Stimulated activated CD8-positive, alpha-beta memory T cell treated with anti-CD3 and anti-CD28 coated beads, Interleukin-12 subunit alpha, Interleukin-12 subunit beta, amount 100 ng/mL, for 24 hours (primary cell): ENCODE measurements around the gene FAM9C.
"Not testable (repeated sequence)": the region's sequence is repeated elsewhere in the genome, so short reads cannot be mapped to it uniquely, and the experiment has no call there.

Experiments used
- DNase-seq: peaks from one replicate; pipeline ENCODE4 v3.0.0-alpha.2; 2020; ENCODE audit errors: extremely low read depth

The FAM9C gene

GRCh38 chrX:13043138-13043537 is 1.3 kb downstream of the FAM9C start:
- DNase-seq, result no peak

- no peak for DNase-seq
These were observed 7.5 kb downstream of the FAM9C start for GRCh38 chrX:13036896-13037295.

DNA sequence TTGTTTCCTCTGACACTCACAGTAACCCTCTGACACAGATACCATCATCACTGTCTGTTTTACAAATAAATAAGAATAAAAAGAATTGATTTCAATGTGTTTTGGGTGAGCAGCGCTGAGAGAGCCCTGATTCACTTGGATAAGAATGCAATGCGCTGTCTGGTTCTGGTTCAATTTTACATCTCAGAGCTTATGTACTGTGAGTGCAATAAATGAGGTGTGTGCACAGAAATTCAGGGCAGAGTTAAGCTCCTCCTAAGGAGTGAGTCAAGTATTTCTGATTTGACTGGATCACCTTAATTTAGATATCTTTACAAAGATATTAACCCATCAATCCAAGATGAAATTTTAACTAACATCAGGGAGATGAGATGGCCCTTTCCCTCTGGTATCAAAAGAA is 11.2 kb downstream of the FAM9C start:
- DNase-seq, result no peak

DNA sequence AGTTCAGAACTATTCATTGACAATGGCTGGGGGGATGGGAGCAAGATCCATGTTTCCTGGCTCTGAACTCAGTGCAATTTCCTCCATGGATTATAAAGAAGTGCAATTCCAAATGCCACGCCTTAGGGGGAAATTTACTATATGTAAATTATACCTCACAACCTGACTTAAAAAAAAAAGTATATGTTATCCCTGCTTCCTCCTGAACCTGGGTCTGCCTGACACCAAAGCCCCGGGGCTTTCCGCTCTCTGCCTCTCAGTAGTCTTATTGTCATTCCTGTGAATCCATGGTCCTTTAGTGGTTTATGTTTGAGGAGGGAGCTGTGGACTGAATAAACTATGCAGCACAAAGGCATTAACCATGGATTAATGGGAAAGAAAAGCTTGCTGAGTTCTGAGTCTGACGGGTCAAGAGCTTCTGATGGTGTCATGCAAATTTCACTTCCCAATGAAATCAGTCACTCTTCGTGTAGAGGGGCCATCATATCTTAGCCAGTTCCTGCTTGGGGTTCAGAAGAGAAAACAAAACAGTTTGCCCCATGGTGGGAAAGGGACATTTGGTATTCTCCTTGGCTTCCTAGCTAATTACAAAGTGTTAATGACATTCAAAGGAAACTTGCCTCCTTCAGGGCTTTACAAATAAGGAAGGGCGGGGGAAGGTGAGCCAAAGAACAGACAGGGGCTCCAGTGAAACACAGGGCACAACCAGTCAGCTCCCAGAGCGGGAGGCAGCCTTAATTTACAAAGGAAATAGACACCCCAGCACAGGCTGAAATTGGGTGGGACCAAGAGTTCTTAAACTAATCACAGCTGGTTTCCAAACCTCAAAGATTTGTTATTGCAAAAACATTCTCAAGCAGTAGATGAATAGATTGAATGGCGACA is 14.3 kb downstream of the FAM9C start:
- no peak for DNase-seq

- no peak for DNase-seq
These were observed 14.9 kb downstream of the FAM9C start for GRCh38 chrX:13029637-13029886.

DNA sequence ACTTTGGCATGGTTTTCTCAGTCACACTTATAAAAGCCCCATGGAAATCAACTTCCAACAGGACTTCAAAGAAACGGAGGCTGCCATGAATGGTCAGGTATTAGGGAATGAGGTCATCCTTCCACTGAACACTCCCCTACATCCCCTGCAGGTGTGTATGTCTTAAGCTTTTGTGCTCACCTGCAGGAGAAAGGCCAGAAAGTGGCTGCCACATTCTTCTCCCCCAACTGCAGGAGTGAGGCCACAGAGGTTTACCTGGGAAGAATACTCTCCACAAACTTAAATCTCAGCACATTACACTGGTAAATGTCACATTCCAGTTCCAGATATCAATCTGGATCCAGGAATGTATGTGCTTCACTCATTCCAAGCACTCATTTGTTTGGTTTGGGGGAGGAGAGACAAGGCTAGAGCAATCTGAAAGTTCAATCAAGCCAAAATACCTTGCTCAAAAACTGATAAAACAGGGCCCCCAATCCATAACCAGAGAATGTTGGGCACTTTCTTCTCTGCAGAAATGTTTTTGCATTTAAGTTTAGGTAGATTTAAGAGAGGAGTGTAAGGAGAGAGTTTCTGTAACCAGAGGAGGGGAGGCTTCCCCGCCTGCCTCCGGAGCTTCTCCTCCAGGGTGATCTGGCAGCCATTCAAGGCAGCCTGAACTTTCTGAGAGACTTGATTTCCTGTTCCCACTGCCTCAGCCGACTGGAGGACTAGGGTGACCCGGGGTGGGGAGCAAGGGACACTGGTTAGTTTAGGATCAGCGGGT is 15.4 kb downstream of the FAM9C start:
- no peak for DNase-seq

DNA sequence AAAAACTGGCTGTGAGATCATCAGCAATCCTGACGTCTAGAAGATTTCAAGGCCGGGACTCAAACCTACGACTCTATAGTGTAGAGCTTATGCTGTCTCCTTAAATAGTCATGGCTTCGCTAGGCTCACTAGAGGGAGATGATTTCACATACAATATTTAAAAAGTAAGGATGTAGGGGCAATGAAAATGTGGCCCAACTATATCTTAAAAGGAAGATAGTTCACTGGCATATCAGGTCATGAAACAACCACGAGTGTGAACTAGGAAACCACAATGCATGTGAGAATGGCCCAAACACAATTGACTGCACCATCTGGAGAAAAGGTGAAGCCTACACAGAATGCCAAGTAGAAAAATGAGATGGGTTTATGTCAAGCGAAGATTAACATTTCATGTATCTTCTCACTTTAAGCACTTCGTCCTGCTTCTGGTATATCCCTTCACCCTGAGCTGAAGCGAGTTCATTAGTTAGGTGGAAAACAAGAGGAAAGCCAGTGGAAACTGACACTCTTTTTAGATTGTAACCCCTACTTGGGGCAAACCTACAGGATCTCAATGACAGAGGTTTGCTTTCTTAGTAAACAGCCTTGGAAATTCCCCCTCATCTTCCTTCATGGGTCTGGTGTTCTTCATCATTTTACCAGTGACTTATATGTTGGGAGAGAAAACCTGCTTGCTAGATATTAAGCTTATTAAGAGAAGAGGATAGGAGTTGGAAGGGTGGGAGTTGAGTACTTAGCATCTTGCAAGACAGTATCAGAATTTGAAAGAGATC is 17.4 kb downstream of the FAM9C start:
- no peak for DNase-seq

GRCh38 chrX:13024986-13025385 is 19.4 kb downstream of the FAM9C start:
- DNase-seq, result no peak

DNA sequence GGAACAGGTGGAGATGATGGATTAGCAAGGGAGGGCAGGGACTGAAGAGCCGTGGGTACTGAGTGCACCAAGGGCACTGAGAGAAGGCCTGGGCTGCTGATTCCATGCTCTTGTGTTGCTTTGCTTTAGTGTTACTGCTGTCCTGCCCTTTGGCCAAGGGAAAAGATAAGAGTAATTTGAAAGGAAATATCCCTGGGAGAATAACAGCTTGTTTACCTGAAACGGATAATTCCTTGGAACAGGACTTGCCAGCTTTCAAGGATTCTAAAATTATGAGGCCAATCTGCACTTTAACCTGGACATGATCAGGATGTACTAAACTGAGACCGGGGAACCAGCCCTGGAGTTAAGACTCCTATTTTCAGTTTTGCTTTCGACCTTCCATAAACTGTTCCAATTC is 20.4 kb downstream of the FAM9C start:
- DNase-seq, result no peak

DNA sequence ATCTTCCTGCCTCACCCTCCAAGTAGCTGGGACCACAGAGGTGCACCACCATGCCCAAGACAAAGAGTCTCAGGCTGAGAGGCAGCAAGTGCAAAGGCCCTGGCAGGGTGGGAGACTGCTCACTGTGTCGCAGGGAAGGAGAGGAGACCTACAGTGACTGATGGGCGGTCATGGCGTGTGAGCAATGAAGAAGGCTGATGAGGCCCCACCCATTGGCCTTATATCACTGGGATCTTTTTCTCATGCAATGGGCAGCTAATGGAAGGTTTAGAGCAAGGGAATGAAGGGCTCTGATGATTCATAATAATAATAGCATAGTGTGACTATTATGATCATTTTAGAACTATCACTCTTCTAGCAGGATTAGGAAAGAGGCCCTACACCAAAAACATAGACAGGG is 20.9 kb downstream of the FAM9C start:
- no peak for DNase-seq

DNA sequence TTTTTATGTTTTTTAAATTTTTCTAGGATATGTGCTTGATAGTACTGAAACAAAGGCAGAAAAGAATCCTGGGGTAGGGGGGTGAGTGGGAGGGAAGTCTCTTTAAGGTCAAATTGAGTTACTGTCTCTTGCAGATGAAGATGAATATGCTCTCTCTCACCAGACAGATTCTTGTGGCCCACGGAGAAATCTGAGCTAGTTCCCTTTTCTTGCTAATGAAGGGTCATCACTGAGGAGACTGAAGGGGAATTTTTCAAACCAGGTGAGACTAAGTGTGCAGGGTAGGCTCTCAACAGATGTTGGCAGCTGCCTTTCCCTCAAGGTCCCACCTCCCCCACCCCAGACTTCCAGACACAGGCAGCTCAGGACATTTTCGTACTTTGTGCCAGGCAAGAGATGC is 21.5 kb downstream of the FAM9C start:
- no peak for DNase-seq

DNA sequence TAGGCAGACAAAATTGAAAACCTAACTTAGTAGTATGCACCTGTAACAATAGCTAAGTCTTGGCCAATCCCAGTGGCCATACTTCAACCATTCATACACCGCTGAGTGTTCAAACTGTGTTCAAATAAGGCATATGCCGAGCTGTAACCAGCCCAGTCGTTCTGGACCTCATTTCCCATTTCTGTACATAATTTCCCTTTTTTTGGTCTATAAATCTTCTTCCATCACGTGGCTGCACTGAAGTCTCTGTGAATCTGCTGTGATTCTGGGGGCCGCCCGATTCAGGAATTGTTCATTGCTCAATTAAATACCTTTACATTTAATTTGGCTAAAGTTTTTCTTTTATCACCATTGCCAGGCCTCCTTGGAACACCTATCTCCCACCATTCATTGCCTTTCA is 27.7 kb downstream of the FAM9C start:
- not testable (repeated sequence) for DNase-seq

DNA sequence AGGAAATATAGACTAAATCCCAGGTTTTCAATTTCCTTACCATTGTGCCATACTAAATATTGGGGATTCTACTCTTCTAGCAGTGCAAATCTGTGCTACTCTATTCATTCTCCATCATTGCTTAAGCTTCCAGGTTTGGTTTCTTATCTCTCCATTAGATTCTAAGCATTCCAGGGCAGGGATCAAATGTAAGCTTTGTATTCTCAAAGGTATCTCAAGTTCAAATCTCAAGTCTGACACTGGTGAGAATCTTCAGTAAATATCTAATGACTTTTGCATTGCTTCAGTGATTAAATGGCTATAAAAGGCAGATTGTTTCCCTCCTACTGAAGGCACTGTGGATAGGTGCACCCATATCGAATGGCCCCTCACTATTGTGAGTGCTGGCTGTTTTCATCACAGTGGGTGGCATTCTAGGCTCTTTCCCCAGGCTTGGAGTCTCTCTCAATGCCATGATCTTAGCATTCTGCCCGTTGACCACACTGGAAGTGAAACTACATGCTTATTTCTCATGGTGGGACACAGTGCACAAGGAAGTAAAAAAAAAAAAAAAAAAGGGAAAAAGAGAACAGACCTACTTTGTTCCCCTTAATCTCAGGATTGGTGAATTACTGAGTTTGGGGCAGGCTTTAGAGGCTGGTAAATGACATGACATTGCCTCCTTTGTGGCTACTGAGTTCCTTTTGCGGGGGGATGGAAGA is 28.7 kb downstream of the FAM9C start:
- DNase-seq, result no peak

DNA sequence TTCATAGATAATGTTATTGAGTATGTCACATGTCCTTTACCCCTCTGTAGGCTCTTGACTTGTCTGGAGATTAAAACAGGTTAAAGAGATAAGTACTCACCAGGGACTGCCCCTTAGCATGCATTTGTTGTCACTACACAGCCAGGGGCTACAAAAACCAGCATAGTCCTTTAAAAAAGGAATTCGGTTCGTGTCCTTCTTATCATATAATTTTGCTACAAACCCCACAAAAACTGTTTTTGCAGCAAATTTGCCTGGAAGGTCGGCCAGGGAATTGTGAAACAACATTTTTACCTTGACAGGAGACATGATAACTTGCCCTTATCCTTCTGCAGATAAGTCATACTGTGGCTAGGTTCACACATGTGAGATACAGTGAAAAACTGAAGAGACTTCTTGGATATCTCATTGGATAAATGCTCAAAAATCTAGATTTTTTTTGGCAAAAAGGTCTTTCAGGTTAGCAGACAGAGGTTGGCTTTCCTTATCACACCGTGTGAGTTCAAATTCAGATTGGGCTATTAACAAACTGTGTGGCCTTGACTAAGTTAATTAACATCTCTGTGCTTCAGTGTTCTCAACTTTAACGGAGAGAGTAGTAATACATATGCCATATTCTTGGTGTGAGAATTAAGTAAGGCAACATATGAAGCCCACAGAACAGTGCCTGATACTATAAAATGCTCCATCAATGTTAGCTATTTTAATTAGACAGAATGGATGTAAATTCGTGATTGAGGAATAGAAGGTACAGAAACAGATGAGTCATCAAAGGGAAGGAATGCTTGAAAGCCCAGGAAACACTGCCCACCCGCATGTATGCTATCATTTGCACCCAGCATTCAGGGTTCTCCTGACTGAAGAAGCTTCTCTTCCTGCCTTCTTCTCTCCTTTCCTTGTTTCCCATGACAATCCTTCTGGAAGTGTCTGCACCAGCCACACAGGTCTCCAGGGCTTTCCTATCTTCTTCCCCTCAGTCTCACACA is 30.0 kb downstream of the FAM9C start:
- DNase-seq, result no peak

GRCh38 chrX:13013363-13014110 is 30.9 kb downstream of the FAM9C start:
- no peak for DNase-seq

DNA sequence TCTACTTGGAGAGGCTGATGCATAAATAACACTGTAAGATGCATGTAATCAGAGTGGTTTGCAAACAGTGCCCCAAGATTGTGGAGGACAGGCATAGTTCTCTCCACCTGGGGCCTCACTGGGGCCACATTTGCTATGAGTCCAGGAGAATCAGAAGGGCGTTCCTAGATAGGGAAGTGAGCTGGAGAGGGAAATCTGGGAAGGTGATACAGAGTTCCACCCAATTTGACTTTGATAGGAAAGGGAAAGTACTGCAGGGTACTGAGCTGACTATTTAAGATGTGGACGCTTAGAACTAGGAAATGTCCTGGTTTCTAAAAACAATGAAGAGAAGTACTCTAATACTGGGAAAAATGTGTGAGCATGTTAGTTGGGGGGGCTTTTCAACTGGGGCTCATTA is 33.9 kb downstream of the FAM9C start:
- DNase-seq, result no peak

DNA sequence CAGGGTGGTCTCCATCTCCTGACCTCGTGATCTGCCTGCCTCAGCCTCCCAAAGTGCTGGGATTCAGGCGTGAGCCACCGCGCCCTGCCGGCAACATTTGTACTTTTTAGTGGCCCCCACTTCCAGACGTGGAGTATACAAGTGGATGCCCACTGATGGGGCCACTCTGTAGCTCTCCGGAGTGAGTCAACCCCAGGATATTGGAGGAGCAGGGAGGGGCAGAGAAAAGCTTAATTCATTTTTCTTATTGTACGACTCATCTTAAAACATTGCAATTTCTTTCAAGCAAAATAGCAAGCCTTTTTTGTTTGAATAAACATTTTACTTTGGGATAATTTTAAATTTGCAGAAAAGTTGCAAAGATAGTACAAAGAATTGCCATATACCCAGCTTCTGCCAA is 34.6 kb downstream of the FAM9C start:
- no peak for DNase-seq

DNA sequence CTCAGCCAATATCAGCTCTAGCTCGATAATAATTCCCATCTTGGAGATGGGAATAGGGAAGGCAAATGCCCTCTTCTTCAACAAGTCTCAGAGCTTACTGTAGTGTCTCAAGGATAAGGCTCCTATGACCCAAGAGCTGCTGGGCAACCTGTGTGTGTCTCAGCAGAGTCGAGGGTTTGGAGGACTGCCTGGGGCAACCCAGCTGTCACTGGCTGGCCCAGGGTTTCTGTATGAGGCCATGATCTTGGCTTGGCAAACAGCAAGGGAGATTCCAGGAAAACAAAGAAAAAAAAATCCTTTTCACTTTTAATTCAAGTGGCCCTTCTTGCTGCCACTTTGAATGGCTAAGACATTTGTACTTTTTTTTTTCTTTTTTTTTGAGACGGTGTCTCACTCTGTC is 35.1 kb downstream of the FAM9C start:
- no peak for DNase-seq

DNA sequence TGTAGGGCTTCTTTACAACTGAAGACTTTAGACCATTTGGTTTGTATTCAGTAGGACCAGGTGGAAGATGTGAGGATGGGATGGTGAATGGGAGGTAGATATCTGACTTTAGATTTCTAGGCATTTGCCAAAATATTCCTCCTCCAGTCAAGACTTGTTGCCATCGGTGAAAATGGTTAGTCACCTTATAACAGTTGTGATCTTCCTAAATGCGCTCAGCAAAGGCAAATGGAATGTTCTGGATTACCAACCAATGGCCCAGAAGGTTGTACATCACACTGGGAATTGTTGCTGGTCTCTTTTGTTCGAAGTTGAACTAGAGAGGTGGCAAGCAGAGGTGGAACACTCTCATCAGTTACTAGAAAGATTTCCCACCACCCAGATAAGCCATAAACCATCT is 35.6 kb downstream of the FAM9C start:
- no peak for DNase-seq

- no peak for DNase-seq
These were observed 36.3 kb downstream of the FAM9C start for GRCh38 chrX:13008189-13008533.
